ENCODE measurements around the gene NDUFS1. TPM values are rescaled to one million over a fixed set of nuclear protein-coding genes. Genes with fewer than 3 reads are reported as not detected.

Gene NDUFS1
- total and polyA plus RNA-seq, 2 of the 8 experiments (the other 6 are each of a cell fraction or from before 2014, with no cell fraction given): 42.1 to 97.0 TPM

GRCh38 chr2:206084439-206084869 lies 74.8 kb downstream of the NDUFS1 start (continued):
- TF ChIP-seq YY1 (IDR thresholded peaks at IDR 0.05; ENCODE audit: low read depth, low read length): no peak
- no peak for TF ChIP-seq RXRA (IDR thresholded peaks at IDR 0.05; ENCODE audit: insufficient read depth, low read depth, low read length)
- TF ChIP-seq BACH1 (IDR thresholded peaks at IDR 0.05; ENCODE audit: low read length): no peak
- peak in 1 of 2 experiments; percentile 1; a peak in 1 of 4 replicates for TF ChIP-seq HDAC2 (IDR thresholded peaks at IDR 0.05; ENCODE audit: borderline replicate concordance in 1 of 2, low read depth in 2 of 2, low read length in 2 of 2)
- no peak for TF ChIP-seq RBBP5 (IDR thresholded peaks at IDR 0.05; ENCODE audit: borderline replicate concordance, low read depth, low read length)
- no peak for TF ChIP-seq CHD7 (IDR thresholded peaks at IDR 0.05; ENCODE audit: insufficient replicate concordance, low read length)
- TF ChIP-seq SIN3A (conservative IDR thresholded peaks at IDR 0.05 in 1 of 2, IDR thresholded peaks at IDR 0.05 in 1 of 2; ENCODE audit: low read depth in 1 of 2, low read length in 2 of 2): peak; percentile 68 to 74; a peak in 2 of 4 replicates
- no peak; the same call in 1 of the 2 replicates for TF ChIP-seq PHF8 (conservative IDR thresholded peaks at IDR 0.05; ENCODE audit: low read depth, low read length)
- peak; percentile 68 to 84 for TF ChIP-seq POLR2A (IDR thresholded peaks at IDR 0.05; ENCODE audit: control extremely low read depth in 1 of 2, low read depth in 2 of 2, low read length in 2 of 2)
- no peak for TF ChIP-seq BRCA1 (IDR thresholded peaks at IDR 0.05; ENCODE audit: low read depth, low read length)
- no peak for TF ChIP-seq RNF2 (IDR thresholded peaks at IDR 0.05; ENCODE audit: borderline replicate concordance, low read depth, low read length, missing control alignments, poor library complexity, severe bottlenecking)

All from H1 (cell line).